RPMI7951 (cell line): ENCODE results near the gene IRF3. TPM values are rescaled to one million over a fixed set of nuclear protein-coding genes. Genes with fewer than 3 reads are reported as not detected.

Experiments used
- DNase-seq: peaks from one replicate; pipeline ENCODE4 v3.0.0-alpha.2; 2012; ENCODE audit warnings: low read depth
- total RNA-seq: library from RNA; depleted of rRNA; stranded (reverse); fragments of >200 nt; shearing (Covaris generic); gene quantifications from 2 replicates; pipeline ENCODE4 v1.2.3, GENCODE V29; 2014

IRF3 gene
- total RNA-seq, 1 experiment from 2014 or later = 58.4 TPM

GRCh38 chr19:49669516-49669915 lies 3.9 kb upstream of the IRF3 start:
- DNase-seq = no peak

- DNase-seq = no peak
Observed at GRCh38 chr19:49667473-49667872, 1.8 kb upstream of the IRF3 start.

- DNase-seq = no peak
Observed at GRCh38 chr19:49666120-49666444, 425 bp upstream of the IRF3 start.

GRCh38 chr19:49665036-49665350 lies 664 bp downstream of the IRF3 start:
- DNase-seq = no peak

GRCh38 chr19:49664171-49665035 lies 1.3 kb downstream of the IRF3 start:
- peak; percentile 79 for DNase-seq

- DNase-seq = no peak
Observed at GRCh38 chr19:49663224-49663623, 2.4 kb downstream of the IRF3 start.

- DNase-seq = no peak
Observed at GRCh38 chr19:49662011-49662410, 3.6 kb downstream of the IRF3 start.

GRCh38 chr19:49660338-49660961 lies 5.2 kb downstream of the IRF3 start:
- no peak for DNase-seq

- no peak for DNase-seq
Observed at GRCh38 chr19:49658566-49659442, 6.9 kb downstream of the IRF3 start.

GRCh38 chr19:49658139-49658517 lies 7.5 kb downstream of the IRF3 start:
- no peak for DNase-seq

- DNase-seq = no peak
Observed at GRCh38 chr19:49657493-49658138, 8.0 kb downstream of the IRF3 start.

GRCh38 chr19:49656456-49657109 lies 9.1 kb downstream of the IRF3 start:
- no peak for DNase-seq

- no peak for DNase-seq
Observed at GRCh38 chr19:49655570-49656455, 9.8 kb downstream of the IRF3 start.

- DNase-seq = no peak
Observed at GRCh38 chr19:49654581-49654980, 11.1 kb downstream of the IRF3 start.

GRCh38 chr19:49653466-49653806 lies 12.2 kb downstream of the IRF3 start:
- no peak for DNase-seq

- DNase-seq = no peak
Observed at GRCh38 chr19:49652551-49653465, 12.8 kb downstream of the IRF3 start.

- DNase-seq = no peak
Observed at GRCh38 chr19:49651820-49652550, 13.7 kb downstream of the IRF3 start.

- DNase-seq = no peak
Observed at GRCh38 chr19:49651029-49651819, 14.4 kb downstream of the IRF3 start.
